ENCODE data around the gene TEAD1.

Gene TEAD1

DNA sequence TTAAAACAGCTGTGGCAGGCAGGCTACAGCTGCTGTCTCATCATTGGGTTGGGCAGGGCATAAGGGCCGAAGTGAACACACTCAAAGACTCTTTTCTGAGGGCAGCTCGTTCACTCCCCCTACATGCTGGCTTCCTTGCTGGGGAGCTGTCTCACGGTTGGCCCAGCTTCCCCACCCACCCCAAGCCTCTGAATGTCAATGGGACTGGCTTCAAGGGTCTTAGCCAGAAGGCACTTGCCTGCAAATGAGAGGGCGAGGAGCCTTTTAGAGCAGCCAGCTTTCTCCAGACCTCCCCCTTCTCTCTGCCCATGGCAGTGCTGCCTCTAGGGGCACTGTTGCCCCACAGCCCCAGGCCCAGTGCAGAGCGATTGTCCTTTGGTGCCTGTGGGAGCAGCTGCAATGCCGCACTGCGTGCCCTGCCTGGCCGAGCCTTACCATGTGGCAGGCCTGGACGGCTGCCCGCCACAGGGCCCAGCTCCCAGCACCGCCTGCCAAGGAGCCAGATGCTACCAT lies 240.2 kb downstream of the TEAD1 start:
- DNase-seq: no peak

DNA sequence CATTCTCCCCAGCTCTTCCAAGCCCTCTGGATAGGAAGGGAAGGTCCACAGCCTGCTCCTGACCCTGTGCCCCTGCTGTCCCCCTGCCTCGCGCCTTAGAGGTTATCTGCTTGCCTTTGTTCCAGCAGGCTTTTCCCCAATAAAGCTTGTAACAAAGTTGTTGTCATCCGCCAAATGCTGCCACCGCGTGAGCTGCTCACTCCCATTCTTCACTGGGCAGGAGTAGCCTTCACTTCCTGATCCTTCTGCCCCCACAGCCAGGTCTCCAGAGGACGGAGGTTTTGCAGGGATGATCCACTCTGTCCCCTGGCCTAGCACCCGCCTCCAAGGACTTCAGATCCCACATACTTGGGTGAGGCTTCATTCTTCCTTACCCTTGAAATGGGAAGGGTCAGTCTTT lies 240.9 kb downstream of the TEAD1 start:
- no peak for DNase-seq

DNA sequence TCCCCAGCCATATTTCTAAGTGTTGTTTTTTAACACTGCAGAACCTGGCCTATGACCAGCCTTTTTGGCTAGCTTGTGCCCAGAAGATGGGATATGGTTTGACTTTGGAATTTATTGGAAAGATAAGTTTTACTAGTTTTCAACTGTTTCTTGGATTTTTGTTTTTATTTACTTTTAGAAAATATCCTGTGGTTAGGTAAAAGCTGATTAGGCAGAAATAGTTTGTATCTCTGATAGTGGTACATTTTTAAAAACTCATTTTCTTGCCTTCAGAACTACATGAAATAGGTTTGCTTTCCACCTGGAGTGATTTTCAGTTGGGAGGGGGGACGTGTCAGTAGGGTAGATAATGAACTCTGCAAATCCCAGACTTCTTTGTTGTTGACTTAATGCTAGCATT lies 243.6 kb downstream of the TEAD1 start:
- no peak for DNase-seq

DNA sequence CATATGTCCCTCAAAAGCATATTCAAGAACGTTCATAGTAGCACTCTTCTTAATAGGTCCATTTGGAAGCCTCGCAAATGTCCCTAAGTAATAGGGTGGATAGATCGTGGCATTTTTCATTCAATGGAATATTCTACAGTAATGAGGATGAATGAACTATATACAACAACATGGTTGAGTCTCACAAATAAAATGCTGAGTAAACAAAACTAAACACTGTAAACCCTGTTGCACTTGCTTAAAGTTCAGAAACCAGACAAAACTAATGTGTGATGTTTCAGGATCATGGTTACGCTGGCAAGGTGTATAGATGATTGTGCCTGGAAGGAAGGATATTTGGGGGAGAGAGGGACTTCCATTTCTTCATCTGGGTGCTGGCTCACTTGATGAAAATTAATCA lies 244.4 kb downstream of the TEAD1 start:
- DNase-seq: no peak

DNA sequence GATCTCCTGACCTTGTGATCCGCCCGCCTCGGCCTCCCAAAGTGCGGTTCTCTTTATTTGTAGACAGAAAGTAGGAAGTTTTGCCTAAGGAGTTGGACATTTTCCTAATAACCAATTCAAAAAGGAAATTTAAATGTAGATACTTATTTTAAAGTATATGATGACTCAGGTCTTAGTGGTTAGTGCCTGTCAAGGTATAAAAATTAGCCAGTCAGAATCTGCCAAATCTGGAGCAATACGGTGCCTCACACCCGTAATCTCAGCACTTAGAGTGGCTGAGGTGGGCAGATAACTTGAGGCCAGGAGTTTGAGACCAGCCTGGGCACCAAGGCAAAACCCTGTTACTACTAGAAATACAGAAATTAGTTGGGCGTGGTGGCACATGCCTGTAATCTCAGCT lies 248.2 kb downstream of the TEAD1 start:
- no peak for DNase-seq

DNA sequence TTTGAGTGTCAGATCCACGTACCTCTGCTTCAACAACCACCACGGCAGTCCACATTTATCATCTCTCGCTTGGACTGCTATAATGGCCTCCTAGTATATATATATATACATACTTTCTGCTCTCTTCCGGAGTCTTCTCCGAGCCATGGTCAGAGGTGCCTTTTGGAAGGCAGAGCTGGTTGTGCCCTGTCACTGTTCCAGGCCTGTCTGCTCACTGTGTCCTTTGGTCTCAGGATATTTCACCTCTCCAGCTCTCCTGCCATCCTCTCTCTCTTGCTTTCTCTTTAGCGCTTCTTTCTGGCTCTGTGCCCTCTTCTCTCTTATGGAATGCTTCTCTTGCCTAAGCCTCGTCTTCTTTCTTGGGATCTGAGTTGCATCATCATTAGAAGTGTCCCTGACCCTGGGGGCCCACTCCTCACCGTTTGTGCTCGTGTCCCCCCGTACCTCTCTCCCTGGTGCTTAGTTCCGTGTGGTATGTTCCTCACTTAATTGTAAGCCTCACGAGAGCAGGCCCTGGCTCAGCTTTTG lies 248.8 kb downstream of the TEAD1 start:
- no peak for DNase-seq

DNA sequence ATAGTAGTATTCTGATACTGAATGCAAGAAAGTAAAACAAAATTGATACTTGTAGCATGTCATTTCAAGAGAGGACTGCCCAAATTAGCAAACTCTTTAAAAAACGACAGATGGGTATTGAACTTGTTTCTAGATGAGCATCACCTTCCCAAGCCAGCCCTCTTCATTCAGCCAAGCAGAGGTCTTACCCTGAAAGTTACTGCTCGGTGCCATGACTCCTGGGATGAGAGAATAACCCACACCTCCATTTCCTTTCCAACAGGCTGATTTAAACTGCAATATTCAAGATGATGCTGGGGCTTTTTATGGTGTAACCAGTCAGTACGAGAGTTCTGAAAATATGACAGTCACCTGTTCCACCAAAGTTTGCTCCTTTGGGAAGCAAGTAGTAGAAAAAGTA lies 250.4 kb downstream of the TEAD1 start:
- no peak for DNase-seq

DNA sequence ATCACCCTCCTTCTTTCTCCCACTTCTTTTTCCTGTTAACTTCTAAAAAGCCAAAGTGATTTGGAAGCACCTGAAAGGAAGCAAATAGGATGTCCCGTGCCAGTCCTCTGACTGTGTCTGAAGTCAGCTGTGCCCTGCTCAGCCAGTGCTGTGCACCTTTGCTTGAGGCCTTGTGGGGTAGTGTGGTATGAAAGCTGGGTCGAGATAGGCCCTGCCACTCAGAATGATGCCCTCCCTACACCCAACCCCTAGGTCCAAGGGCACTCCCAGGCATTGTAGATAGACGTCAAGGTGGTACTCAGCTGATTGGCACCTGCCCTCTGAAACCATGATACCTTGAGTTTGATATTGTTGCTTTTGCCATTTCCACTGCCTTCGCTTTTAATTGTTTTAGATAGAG lies 251.3 kb downstream of the TEAD1 start:
- DNase-seq: no peak

DNA sequence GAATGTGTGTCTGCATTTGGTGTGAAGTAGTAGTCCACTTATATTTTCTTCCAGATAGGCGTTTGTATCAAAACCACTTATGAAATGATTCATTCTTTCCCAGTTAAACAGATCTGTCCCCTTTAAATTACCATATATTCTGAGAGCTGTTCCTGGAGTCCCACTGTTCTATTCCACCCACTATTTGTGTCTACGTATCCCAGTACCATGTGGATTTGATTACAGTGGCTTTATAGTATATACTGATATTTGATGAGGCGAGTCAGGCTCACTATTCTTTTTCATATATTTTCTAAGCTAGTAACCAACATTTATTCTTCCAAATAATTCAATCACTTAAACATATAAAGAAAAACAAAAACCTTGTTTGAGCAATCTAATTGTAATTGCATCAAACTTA lies 253.0 kb downstream of the TEAD1 start:
- DNase-seq: no peak

DNA sequence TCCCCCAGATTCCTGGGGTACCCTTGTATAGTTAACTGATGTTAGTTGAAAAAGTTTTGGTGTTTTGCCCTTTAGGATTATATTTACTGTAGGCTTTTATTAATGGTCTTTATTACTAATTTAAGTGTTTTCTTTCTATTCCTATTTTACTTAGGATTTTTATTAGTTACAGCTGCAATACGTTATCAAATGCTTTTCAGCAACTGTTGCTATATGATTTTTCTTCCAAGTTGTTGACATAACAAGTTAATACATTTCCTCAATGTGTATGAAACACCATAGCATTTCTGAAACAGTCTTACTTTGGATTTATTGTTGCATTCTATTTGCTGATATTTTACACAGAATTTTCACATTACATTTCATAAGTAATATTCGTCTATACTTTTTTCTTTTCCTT lies 253.7 kb downstream of the TEAD1 start:
- DNase-seq: no peak

DNA sequence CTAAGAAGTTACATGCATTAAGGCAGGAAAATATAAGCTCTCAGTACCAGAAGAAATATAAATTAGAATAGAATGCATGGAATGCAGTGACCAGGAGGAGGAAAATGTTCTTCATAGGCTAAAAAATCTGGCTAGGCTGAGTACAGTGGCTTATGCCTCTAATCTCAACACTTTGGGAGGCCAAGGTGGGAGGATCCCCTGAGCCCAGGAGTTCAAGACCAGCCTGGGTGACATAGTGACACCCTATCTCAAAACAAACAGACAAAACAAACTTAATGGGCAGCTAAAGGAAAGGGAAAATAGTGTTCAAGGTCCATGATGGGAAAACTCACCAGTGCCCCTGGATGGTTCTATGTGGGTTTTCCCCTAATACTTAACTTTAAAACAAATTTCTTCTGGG lies 256.6 kb downstream of the TEAD1 start:
- no peak for DNase-seq

DNA sequence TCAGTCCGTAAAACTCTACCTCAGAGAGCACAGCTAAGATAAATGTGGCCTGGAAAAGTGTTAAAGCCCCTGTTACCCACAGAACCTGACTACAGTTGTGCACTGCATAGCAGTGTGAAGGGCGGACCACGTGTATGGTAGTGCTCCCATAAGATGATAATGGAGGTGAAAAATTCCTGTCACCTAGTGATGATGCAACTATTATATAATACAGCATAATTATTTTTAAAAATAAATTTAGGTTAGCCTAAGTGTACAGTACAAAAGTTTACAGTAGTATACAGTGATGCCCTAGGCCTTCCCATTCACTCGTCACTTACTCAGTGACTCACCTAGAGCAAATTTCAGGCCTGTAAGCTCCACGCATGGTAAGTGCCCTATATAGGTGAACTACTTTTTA lies 258.3 kb downstream of the TEAD1 start:
- no peak for DNase-seq

DNA sequence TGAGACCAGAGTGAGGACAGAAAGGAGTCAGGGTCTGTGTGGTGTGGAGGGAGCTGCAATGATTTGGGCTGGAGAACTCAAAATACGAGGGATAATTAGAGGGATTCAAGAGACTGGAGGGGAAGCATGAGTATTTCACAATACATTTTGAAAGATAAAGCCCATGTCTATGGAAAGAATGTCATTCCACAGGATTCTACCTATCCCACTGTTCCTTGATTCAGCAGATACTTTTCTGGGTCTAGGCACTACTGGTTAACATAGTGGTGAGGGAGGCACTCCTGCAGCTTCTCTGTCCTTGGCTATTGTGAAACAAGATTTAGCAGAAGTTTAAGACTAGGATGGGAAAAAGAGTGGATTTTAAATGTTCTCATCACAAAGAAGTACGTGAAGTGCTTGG lies 262.0 kb downstream of the TEAD1 start:
- no peak for DNase-seq

DNA sequence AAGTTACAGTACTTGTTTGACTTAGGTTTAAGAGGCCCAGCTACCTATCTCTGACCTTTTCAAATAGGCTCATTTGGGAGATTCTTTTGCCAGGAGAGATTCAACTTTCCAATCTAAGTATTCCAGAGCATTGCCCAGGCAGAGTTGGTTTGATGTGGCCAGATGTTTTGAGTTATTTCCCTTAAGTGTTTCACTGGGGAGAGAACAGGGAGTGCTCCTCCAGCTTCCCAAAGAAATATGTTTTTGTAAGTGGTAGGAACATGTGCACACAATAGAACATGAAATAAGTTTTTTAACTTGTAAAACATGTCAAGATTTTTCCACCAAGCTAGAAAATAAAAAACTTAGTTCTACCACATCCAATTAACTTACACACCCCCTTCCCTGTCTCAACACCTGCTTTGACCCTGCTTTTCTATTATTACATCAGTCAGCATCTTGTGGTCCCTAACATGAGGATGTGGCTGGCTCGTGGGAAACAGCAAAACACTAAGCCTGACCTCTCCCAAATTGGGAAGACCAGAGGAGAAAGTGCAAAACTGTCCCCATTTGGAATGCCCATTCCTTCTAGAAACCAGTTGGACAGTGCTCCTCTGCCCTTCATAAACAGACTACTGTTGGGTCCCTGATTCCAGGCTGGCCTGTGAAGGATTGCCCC lies 264.5 kb downstream of the TEAD1 start:
- no peak for DNase-seq

DNA sequence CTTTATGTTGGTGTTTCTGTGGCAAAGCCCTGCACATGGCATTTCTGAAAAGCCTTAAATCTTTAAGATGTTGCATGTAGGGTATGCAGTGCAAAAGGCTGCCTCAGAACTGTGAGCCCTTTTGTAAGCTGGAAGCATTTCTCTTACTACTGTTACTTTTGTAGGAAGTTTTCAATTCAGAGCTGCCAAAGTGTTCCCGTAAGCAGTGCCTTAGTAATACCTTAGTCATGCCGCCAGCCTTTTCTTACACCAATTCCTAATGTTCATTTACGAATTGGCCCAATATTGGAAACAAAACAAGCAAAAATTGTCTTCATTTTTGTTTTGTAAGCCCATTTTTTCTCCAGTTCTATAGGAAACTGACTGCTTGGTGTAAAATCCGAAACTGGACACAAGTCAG lies 267.4 kb downstream of the TEAD1 start:
- no peak for DNase-seq

DNA sequence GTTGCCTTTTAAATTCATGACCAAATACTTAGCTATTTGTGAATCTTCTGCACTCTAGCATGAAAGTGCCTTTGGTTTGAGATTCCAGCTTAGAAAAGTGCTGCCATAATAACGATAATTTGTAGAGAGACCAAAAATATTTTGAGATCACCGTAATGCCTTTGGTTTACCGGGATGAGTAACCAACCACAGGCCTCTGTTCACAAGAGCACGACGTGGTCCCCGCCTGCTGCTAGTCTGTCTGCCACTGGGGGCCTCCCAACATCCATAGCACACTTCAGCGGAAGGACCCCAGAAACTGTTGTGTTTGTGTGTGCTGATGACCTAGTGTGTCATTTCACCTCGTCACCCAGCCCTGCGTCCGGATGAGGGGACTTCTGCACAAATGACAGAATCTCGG lies 267.9 kb downstream of the TEAD1 start:
- no peak for DNase-seq

DNA sequence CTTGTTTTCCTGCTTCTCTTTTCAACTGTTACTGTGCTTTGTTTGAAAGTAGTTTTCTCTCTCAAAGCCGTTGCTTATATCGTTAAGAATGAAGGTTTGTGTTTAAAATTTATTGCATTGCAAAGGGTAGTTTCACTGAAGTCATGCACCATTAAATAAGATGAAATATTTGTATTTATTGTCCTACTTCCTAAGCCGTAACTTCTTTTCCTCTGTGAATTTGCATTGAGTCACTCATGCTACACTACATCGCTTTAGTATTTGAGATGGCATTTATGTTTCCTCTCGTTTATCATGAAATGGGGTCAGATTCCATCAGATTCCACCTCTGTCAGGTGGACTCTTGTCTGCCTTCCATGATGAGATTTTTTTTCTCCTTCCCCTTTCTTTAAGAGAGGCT lies 269.1 kb downstream of the TEAD1 start:
- no peak for DNase-seq

DNA sequence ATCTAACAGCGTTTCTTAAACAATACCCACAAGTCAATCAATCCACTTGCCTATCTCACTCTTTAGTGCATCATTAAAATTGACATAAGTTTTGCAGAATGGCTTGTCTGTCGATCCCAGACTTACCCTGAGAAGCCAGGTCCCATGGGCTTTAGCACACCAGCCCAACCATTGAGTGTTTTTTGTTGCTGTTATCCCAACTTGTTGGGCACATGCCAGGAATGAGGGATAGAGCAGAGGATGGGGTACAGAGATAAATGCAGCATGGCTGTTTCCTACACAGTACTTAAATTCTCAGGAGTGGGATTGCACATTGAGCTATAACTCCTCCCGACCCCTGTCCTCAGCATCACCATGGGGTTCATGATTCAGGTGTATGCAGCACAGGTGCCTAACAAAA lies 270.7 kb downstream of the TEAD1 start:
- DNase-seq: no peak

DNA sequence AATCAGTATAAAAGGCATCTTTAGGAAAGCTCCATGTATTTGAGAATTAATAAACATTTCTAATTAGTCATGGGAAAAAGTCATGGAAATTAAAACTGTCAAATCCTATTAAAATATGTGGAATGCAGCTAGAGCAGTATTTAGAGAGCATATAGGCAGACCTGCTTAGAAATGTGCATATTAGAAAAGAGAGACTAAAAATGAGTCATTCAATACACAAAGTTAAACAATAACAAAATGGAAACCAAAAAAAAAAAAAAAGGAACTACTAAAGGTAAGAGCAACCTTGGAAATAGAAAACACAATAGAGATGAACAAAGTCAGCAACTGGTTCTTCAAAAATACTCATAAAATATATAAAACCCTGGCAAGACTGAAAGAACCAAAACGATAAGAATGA lies 275.2 kb downstream of the TEAD1 start:
- DNase-seq: no peak

DNA sequence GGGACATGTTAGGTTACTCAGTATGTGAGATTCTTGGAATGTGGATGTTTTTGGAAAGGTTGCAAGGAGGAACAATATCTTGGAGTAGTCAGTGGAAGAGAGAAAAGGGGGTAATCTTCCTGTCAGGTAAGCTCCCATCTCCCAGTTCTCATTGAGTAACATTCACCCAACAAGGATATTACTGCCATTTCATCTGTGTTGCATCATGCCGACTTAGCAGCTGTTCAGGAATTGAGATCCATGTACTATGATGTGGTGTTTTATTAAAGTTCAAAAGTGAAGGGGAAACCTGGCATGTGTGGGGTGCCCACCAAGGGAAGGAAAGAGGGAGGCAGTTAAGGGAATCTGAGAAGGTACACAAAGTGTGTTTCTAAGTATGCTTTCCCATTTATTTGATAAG lies 276.4 kb downstream of the TEAD1 start:
- DNase-seq: no peak

DNA sequence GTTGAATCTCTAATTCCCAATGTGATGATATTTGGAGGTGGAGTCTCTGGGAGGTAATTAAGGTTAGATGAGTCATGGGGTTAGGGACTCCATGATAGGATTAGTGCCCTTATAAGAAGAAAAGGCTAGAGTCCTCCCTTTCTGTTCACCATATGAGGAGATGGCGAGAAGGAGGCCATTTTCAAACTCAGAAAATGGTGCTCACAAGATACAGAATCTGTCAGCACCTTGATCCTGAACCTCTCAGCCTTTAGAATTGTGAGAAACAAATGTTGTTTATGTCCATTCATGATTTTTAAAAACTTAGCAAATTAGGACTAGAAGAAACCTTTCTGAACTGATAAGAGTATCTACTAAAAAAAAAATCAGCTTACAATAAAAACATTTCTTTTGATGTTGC lies 277.2 kb downstream of the TEAD1 start:
- DNase-seq: no peak

DNA sequence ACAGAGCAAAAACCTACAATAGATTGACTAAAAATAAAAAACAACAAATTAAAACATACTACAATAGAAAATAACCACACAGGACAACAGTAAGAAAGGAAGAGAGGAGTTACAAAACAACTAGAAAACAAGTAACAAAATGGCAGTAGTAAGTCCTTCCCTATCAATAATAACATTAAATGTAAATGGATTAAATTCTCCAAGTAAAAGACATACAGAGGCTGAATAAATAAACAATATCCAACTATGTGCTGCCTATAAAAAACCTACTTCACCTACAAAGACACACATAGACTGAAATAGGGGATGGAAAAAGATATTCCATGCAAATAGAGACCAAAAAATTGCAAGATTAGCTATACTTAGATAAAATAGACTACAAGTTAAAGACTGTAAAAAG lies 277.9 kb downstream of the TEAD1 start:
- DNase-seq: no peak

DNA sequence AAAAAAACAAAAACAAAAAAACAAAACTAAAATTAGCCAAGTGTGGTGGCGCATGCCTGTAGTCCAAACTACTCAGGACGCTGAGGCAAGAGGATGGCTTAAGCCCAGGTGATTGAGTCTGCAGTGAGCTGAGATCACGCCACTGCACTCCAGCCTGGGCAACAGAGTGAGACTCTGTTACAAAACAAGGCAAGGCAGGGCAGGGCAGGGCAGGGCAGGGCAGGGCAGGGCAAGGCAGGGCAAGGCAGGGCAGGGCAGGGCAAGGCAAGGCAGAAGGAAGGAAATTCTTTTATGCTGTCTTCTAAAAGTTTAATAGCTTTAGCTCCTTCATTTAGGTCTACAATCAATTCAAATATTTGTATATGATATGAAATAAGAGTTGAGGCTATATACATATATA lies 284.8 kb downstream of the TEAD1 start:
- no peak for DNase-seq

DNA sequence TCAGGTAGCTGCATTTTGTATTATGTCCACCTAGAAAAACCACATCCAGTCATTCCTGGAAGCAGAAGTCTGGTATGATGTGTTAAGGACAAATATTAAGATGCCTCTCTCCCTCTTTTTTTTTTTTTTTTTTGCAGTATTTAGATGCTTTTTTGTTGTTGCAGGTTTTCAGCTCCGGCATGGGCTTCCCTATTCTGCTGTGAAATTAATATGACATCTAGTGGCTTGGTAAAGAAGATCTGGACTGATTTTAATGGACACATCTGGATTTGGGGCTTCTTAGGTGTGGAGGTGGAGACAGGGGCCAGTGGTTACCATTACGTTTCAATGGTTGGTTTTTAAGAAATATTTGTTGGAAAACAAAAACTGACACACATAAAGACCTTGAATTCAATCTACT lies 287.4 kb downstream of the TEAD1 start:
- no peak for DNase-seq

DNA sequence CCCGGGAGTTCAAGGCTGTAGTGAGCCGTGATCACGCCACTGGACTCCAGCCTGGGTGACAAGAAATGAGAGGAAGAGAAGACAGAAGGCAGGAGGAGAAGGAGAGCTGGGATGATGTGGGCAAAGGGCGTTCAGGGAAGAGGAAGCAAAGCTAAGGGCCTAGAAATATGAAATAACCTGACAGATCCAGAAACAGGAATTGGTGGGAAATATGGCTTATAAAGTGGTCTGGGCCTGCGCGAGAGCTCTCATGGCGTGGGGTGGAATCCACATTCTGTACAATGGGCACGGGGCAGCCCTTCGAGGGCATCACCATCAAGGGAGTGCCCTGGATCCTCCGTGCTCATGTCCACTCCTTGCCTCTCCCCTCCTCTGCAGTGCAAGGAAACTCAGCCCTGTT lies 288.1 kb downstream of the TEAD1 start:
- DNase-seq: no peak

All from GDM1 (cell line).